ENCODE measurements around the gene CD53.

The CD53 gene

DNA sequence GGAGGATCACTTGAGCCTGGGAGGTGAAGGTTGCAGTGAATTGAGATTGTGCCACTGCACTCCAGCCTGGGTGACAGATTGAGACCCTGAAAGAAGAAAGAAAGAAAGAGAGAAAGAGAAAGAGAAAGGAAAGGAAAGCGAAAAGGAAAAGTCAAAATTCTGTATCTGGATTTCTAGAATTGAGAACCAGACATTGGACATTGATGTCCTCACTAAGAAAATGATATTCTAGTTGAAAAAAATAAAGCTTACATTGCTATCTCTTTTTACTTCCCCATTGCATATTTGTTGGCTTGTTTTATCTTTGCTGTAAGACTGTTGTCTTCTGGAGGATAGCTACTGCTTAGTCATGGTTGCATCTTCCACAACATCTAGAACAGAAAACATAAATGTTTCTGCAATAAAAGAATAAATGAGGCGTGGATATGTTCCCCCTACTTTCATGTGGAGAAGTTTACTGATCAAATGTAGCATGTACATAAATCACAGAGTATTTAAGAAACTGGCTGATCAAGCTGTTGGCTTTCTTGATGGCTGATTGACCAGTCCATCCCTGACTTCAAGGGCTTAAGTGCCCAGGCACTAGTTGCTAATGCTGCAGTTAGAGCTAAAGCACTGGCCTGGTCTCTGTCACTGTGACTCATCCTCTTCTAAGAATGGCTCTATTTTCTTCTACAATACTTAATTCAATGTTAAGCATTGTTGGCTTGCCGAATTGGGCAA lies 17.7 kb downstream of the CD53 start:
- no peak for DNase-seq (ENCODE audit: low read depth in 1 of 2, low spot score in 1 of 2)
- TF ChIP-seq, protein P1, sequence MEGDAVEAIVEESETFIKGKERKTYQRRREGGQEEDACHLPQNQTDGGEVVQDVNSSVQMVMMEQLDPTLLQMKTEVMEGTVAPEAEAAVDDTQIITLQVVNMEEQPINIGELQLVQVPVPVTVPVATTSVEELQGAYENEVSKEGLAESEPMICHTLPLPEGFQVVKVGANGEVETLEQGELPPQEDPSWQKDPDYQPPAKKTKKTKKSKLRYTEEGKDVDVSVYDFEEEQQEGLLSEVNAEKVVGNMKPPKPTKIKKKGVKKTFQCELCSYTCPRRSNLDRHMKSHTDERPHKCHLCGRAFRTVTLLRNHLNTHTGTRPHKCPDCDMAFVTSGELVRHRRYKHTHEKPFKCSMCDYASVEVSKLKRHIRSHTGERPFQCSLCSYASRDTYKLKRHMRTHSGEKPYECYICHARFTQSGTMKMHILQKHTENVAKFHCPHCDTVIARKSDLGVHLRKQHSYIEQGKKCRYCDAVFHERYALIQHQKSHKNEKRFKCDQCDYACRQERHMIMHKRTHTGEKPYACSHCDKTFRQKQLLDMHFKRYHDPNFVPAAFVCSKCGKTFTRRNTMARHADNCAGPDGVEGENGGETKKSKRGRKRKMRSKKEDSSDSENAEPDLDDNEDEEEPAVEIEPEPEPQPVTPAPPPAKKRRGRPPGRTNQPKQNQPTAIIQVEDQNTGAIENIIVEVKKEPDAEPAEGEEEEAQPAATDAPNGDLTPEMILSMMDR (IDR thresholded peaks at IDR 0.05; ENCODE audit: insufficient read depth, low read length) = no peak
- TF ChIP-seq, protein P2, sequence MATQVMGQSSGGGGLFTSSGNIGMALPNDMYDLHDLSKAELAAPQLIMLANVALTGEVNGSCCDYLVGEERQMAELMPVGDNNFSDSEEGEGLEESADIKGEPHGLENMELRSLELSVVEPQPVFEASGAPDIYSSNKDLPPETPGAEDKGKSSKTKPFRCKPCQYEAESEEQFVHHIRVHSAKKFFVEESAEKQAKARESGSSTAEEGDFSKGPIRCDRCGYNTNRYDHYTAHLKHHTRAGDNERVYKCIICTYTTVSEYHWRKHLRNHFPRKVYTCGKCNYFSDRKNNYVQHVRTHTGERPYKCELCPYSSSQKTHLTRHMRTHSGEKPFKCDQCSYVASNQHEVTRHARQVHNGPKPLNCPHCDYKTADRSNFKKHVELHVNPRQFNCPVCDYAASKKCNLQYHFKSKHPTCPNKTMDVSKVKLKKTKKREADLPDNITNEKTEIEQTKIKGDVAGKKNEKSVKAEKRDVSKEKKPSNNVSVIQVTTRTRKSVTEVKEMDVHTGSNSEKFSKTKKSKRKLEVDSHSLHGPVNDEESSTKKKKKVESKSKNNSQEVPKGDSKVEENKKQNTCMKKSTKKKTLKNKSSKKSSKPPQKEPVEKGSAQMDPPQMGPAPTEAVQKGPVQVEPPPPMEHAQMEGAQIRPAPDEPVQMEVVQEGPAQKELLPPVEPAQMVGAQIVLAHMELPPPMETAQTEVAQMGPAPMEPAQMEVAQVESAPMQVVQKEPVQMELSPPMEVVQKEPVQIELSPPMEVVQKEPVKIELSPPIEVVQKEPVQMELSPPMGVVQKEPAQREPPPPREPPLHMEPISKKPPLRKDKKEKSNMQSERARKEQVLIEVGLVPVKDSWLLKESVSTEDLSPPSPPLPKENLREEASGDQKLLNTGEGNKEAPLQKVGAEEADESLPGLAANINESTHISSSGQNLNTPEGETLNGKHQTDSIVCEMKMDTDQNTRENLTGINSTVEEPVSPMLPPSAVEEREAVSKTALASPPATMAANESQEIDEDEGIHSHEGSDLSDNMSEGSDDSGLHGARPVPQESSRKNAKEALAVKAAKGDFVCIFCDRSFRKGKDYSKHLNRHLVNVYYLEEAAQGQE (IDR thresholded peaks at IDR 0.05; ENCODE audit: insufficient replicate concordance, low read depth) = no peak
- TF ChIP-seq GABPA (IDR thresholded peaks at IDR 0.05; ENCODE audit: low read depth) (no peak), SPI1 (IDR thresholded peaks at IDR 0.05; ENCODE audit: borderline replicate concordance, low read depth) (no peak), POLR2AphosphoS5 (IDR thresholded peaks at IDR 0.05; ENCODE audit: low read depth) (no peak)
- Histone ChIP-seq H3K4me3 (replicated peaks; ENCODE audit: insufficient read depth, low read length) (no peak overlapping the region), H3K27me3 (ENCODE audit: insufficient read depth, poor library complexity, severe bottlenecking) (no peaks in the 10 kb centered on the region), H3K27ac (replicated peaks) (no peak overlapping the region)

DNA sequence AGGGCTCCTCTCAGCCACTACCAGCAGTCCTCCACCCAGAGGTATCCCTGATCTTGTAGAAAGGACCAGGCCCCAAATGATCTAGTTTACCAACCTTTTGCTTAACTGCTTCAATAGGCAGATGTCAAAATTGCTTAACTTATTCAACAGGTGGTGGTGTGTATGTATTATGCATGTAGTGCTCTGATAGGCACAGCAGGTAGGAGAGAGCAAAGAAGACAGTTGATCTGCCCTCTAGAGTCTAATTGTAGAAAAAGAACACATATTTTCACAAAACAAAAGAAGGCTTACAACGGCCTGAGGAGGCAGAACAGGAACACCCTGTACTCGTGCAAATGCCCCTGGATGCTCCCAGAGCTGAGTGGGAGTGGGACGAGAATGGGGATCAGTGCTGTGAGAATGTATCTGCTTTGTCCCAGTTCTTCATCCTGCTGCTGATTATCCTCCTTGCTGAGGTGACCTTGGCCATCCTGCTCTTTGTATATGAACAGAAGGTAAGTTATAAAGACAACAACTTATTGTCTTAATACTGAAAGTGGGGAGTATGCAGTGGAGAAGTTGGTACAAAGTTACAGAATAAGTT lies 21.1 kb downstream of the CD53 start:
- no peak for TF ChIP-seq GABPA (IDR thresholded peaks at IDR 0.05; ENCODE audit: low read depth)
- TF ChIP-seq, protein P2 (IDR thresholded peaks at IDR 0.05; ENCODE audit: insufficient replicate concordance, low read depth) = no peak
- TF ChIP-seq POLR2AphosphoS5 (IDR thresholded peaks at IDR 0.05; ENCODE audit: low read depth) = no peak
- TF ChIP-seq, protein P1 (IDR thresholded peaks at IDR 0.05; ENCODE audit: insufficient read depth, low read length) = no peak
- no peak for TF ChIP-seq SPI1 (IDR thresholded peaks at IDR 0.05; ENCODE audit: borderline replicate concordance, low read depth)
- no peak overlapping the region for H3K4me3 ChIP-seq (replicated peaks; ENCODE audit: insufficient read depth, low read length)
- H3K27ac ChIP-seq (replicated peaks) = no peak overlapping the region
- H3K27me3 ChIP-seq (ENCODE audit: insufficient read depth, poor library complexity, severe bottlenecking) = no peaks in the 10 kb centered on the region
- no peak for DNase-seq (ENCODE audit: low read depth in 1 of 2, low spot score in 1 of 2)

DNA sequence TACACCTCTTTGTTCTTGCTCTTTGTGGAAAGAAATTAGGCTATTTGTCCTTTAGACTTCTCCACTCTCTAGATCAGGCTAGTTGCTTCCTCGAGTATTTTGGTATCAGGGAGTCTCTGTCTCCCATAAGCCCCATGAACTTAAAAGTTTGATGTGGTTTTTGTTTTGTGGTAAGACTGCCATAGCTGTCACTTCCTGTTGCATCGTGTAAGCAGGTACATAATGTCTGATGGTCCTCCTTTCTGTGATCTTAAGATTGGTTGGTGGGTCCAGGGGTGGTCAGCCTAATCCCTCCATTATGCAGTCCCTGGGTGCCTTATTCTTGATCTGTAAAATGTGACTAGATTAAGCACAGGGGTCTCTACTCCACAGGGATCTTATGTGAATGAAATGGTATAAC lies 23.1 kb downstream of the CD53 start:
- no peak for TF ChIP-seq POLR2AphosphoS5 (IDR thresholded peaks at IDR 0.05; ENCODE audit: low read depth)
- TF ChIP-seq, protein P2 (IDR thresholded peaks at IDR 0.05; ENCODE audit: insufficient replicate concordance, low read depth) = no peak
- TF ChIP-seq, protein P1 (IDR thresholded peaks at IDR 0.05; ENCODE audit: insufficient read depth, low read length) = no peak
- no peak for TF ChIP-seq GABPA (IDR thresholded peaks at IDR 0.05; ENCODE audit: low read depth)
- no peak for TF ChIP-seq SPI1 (IDR thresholded peaks at IDR 0.05; ENCODE audit: borderline replicate concordance, low read depth)
- no peak overlapping the region for H3K27ac ChIP-seq (replicated peaks)

More for the DNA sequence above, 23.1 kb downstream of the CD53 start:
- Histone ChIP-seq H3K4me3 (replicated peaks; ENCODE audit: insufficient read depth, low read length) (no peak overlapping the region), H3K27me3 (ENCODE audit: insufficient read depth, poor library complexity, severe bottlenecking) (no peaks in the 10 kb centered on the region)
- no peak for DNase-seq (ENCODE audit: low read depth in 1 of 2, low spot score in 1 of 2)
